ENCODE data around the gene COPS3.

The COPS3 gene

GRCh38 chr17:17198281-17198680, 82.8 kb downstream of the COPS3 start:
- no peak overlapping the region for H3K4me3 ChIP-seq (ENCODE audit: low read depth, low read length)
- TF ChIP-seq CTCF (IDR thresholded peaks at IDR 0.05; ENCODE audit: low read depth, low read length): no peak

GRCh38 chr17:17196776-17197175, 84.3 kb downstream of the COPS3 start:
- TF ChIP-seq CTCF (IDR thresholded peaks at IDR 0.05; ENCODE audit: low read depth, low read length): no peak
- no peak overlapping the region for H3K4me3 ChIP-seq (ENCODE audit: low read depth, low read length)
